ENCODE data around the gene PTPRN. TPM values are rescaled to one million over a fixed set of nuclear protein-coding genes. Genes with fewer than 3 reads are reported as not detected.

PTPRN gene
- polyA plus RNA-seq, 1 donor from 2014 or later, result 66.4 TPM

- Histone ChIP-seq H3K36me3 (ENCODE audit: insufficient read depth, low read length) (peaks cover 8% of the 10 kb centered on the region), H3K9ac (ENCODE audit: low read length) (no peak overlapping the region), H4K20me1 (ENCODE audit: insufficient read depth) (no peaks in the 10 kb centered on the region), H3K27me3 (ENCODE audit: insufficient read depth, low read depth, low read length) (peaks cover 17% of the 10 kb centered on the region), H3K4me3 (ENCODE audit: low read length) (no peak overlapping the region), H3K9me2 (ENCODE audit: insufficient read depth, low read length) (no peaks in the 10 kb centered on the region), H2AFZ (ENCODE audit: low read depth, low read length) (no peak overlapping the region), H3F3A (ENCODE audit: insufficient read depth, low read length, poor library complexity, severe bottlenecking) (no peaks in the 10 kb centered on the region), H3K79me2 (replicated peaks; ENCODE audit: insufficient read depth, low read length) (peaks cover 12% of the 10 kb centered on the region), H3K9me3 (ENCODE audit: low read length) (no peaks in the 10 kb centered on the region), H3K27ac (ENCODE audit: low read length) (no peak overlapping the region), H3K4me2 (ENCODE audit: low read length) (no peak overlapping the region)
- TF ChIP-seq POLR2AphosphoS5 (IDR thresholded peaks at IDR 0.05) (no peak), RAD21 (conservative IDR thresholded peaks at IDR 0.05) (no peak), EP300 (conservative IDR thresholded peaks at IDR 0.05; ENCODE audit: poor library complexity, severe bottlenecking) (no peak), EZH2 (IDR thresholded peaks at IDR 0.05; ENCODE audit: borderline replicate concordance, insufficient read depth, low read length, poor library complexity, severe bottlenecking) (no peak)
- TF ChIP-seq, protein P1, sequence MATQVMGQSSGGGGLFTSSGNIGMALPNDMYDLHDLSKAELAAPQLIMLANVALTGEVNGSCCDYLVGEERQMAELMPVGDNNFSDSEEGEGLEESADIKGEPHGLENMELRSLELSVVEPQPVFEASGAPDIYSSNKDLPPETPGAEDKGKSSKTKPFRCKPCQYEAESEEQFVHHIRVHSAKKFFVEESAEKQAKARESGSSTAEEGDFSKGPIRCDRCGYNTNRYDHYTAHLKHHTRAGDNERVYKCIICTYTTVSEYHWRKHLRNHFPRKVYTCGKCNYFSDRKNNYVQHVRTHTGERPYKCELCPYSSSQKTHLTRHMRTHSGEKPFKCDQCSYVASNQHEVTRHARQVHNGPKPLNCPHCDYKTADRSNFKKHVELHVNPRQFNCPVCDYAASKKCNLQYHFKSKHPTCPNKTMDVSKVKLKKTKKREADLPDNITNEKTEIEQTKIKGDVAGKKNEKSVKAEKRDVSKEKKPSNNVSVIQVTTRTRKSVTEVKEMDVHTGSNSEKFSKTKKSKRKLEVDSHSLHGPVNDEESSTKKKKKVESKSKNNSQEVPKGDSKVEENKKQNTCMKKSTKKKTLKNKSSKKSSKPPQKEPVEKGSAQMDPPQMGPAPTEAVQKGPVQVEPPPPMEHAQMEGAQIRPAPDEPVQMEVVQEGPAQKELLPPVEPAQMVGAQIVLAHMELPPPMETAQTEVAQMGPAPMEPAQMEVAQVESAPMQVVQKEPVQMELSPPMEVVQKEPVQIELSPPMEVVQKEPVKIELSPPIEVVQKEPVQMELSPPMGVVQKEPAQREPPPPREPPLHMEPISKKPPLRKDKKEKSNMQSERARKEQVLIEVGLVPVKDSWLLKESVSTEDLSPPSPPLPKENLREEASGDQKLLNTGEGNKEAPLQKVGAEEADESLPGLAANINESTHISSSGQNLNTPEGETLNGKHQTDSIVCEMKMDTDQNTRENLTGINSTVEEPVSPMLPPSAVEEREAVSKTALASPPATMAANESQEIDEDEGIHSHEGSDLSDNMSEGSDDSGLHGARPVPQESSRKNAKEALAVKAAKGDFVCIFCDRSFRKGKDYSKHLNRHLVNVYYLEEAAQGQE (IDR thresholded peaks at IDR 0.05; ENCODE audit: borderline replicate concordance), result no peak
Measured at GRCh38 chr2:219247678-219248642, 61.2 kb downstream of the PTPRN start.

DNA sequence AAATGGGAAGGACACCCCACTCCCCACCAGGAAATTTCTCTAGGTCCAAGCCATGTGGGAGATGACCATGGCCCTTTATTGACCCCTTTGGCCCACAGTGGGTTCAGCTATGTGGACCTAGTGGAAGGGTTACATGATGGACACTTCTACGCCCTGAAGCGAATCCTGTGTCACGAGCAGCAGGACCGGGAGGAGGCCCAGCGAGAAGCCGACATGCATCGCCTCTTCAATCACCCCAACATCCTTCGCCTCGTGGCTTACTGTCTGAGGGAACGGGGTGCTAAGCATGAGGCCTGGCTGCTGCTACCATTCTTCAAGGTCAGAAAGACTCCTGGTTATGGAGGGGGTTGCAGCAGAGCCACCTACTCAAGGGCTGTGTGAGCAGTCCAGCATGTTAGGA lies 62.6 kb downstream of the PTPRN start:
- no peak overlapping the region for H3K27ac ChIP-seq (ENCODE audit: low read length)
- TF ChIP-seq EP300 (conservative IDR thresholded peaks at IDR 0.05; ENCODE audit: poor library complexity, severe bottlenecking) (no peak), MXI1 (conservative IDR thresholded peaks at IDR 0.05; ENCODE audit: poor library complexity, severe bottlenecking) (no peak), EZH2 (IDR thresholded peaks at IDR 0.05; ENCODE audit: borderline replicate concordance, insufficient read depth, low read length, poor library complexity, severe bottlenecking) (no peak), TAF1 (IDR thresholded peaks at IDR 0.05; ENCODE audit: low read depth) (no peak), CTCF (IDR thresholded peaks at IDR 0.05; ENCODE audit: poor library complexity, severe bottlenecking) (no peak), RAD21 (conservative IDR thresholded peaks at IDR 0.05) (no peak), SMC3 (conservative IDR thresholded peaks at IDR 0.05; ENCODE audit: poor library complexity) (no peak), POLR2AphosphoS5 (IDR thresholded peaks at IDR 0.05) (no peak)
- TF ChIP-seq, protein P1 (IDR thresholded peaks at IDR 0.05; ENCODE audit: borderline replicate concordance), result no peak
- no peaks in the 10 kb centered on the region for H3K9me2 ChIP-seq (ENCODE audit: insufficient read depth, low read length)
- H3K4me3 ChIP-seq (ENCODE audit: low read length), result peak overlapping the region; percentile 85
- H3K27me3 ChIP-seq (ENCODE audit: insufficient read depth, low read depth, low read length), result peaks cover 3% of the 10 kb centered on the region
- no peak overlapping the region for H3K4me2 ChIP-seq (ENCODE audit: low read length)
- H3K9me3 ChIP-seq (ENCODE audit: low read length), result no peaks in the 10 kb centered on the region
- no peaks in the 10 kb centered on the region for H3F3A ChIP-seq (ENCODE audit: insufficient read depth, low read length, poor library complexity, severe bottlenecking)
- H2AFZ ChIP-seq (ENCODE audit: low read depth, low read length), result no peak overlapping the region
- peaks cover 12% of the 10 kb centered on the region for H3K79me2 ChIP-seq (replicated peaks; ENCODE audit: insufficient read depth, low read length)
- peaks cover 8% of the 10 kb centered on the region for H3K36me3 ChIP-seq (ENCODE audit: insufficient read depth, low read length)
- peak overlapping the region; percentile 97 for H3K9ac ChIP-seq (ENCODE audit: low read length)
- H4K20me1 ChIP-seq (ENCODE audit: insufficient read depth), result no peaks in the 10 kb centered on the region
